K562 (cell line): Measurements from ENCODE around the gene COBLL1.

Experiments used
- E2F4 ChIP-seq: sonication (generic); formaldehyde crosslinking; IDR thresholded peaks from 2 replicates; pipeline ENCODE4 v1.8.0; 2022; ENCODE audit warnings: mild to moderate bottlenecking, low read depth, missing genetic modification reagents
- SETDB1 ChIP-seq: IDR thresholded peaks from one replicate; pipeline ENCODE4 v1.6.1; 2012; ENCODE audit warnings: low read length, control low read depth, inconsistent platforms
- ZNF551 ChIP-seq: fragments of 250-450 bp; sonication (Bioruptor Pico); IDR thresholded peaks from 2 replicates; pipeline ENCODE4 v1.5.0; 2021; ENCODE audit warnings: mild to moderate bottlenecking, moderate library complexity

GRCh38 chr2:164793529-164793928 is 48.1 kb downstream of the COBLL1 start:
- TF ChIP-seq E2F4 (CRISPR knock-in tag) (no peak), SETDB1 (no peak), ZNF551 (no peak)
